ENCODE measurements around the gene CCDC91. TPM values are rescaled to one million over a fixed set of nuclear protein-coding genes. Genes with fewer than 3 reads are reported as not detected.
"Not testable (repeated sequence)": the region's sequence is repeated elsewhere in the genome, so short reads cannot be mapped to it uniquely, and the experiment has no call there.

The CCDC91 gene
- total and polyA plus RNA-seq, 2 donors, result 34.7 to 60.2 TPM

DNA sequence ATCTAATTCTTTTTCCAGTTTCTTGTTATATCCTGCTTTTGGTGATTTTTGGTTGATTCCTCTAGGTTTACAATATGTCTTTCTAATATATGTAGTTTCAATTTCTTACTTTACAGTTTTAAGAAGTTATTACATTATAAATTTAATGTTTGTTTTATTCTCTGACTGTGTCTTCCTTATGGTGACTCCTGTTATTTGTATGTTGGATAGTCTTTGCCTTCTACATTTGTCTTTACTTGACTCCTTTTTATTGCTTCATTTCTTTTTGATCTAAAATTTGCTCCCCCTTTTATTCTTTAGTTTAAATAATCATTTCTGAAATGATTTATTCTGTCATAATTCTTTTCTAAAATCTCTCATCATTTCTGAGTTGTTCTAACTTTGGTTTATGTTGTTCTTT is 125.8 kb downstream of the CCDC91 start:
- Histone ChIP-seq H3K4me3 (ENCODE audit: low read length in 2 of 2) (no peak overlapping the region), H3K27me3 (ENCODE audit: control insufficient read depth in 2 of 2, insufficient read depth in 1 of 2, low read length in 1 of 2) (no peaks in the 10 kb centered on the region), H3K36me3 (ENCODE audit: control insufficient read depth in 2 of 2, insufficient read depth in 2 of 2, low read length in 1 of 2) (peaks cover 0 to 2% of the 10 kb centered on the region in 2 donors), H3K27ac (ENCODE audit: low read depth in 1 of 2, low read length in 1 of 2) (no peak overlapping the region), H3K4me1 (ENCODE audit: control insufficient read depth in 2 of 2, insufficient read depth in 2 of 2, low read length in 2 of 2) (peaks cover 0 to 3% of the 10 kb centered on the region in 2 donors), H3K9me3 (ENCODE audit: control insufficient read depth in 2 of 2, insufficient read depth in 1 of 2, low read length in 1 of 2) (no peaks in the 10 kb centered on the region)
- DNase-seq (ENCODE audit: low read depth in 6 of 9, low spot score in 9 of 9), result no peak

GRCh38 chr12:28318273-28318672 is 128.0 kb downstream of the CCDC91 start:
- no peak for DNase-seq (ENCODE audit: low read depth in 6 of 9, low spot score in 9 of 9)
- H3K9me3 ChIP-seq (ENCODE audit: control insufficient read depth in 2 of 2, insufficient read depth in 1 of 2, low read length in 1 of 2), result no peaks in the 10 kb centered on the region
- no peak overlapping the region for H3K27ac ChIP-seq (ENCODE audit: low read depth in 1 of 2, low read length in 1 of 2)
- H3K4me3 ChIP-seq (ENCODE audit: low read length in 2 of 2), result no peak overlapping the region
- H3K4me1 ChIP-seq (ENCODE audit: control insufficient read depth in 2 of 2, insufficient read depth in 2 of 2, low read length in 2 of 2), result peaks cover 0 to 3% of the 10 kb centered on the region in 2 donors
- 97% methylated on average over 3 of the region's 3 CpGs for WGBS
- no peaks in the 10 kb centered on the region for H3K27me3 ChIP-seq (ENCODE audit: control insufficient read depth in 2 of 2, insufficient read depth in 1 of 2, low read length in 1 of 2)
- H3K36me3 ChIP-seq (ENCODE audit: control insufficient read depth in 2 of 2, insufficient read depth in 2 of 2, low read length in 1 of 2), result no peaks in the 10 kb centered on the region

DNA sequence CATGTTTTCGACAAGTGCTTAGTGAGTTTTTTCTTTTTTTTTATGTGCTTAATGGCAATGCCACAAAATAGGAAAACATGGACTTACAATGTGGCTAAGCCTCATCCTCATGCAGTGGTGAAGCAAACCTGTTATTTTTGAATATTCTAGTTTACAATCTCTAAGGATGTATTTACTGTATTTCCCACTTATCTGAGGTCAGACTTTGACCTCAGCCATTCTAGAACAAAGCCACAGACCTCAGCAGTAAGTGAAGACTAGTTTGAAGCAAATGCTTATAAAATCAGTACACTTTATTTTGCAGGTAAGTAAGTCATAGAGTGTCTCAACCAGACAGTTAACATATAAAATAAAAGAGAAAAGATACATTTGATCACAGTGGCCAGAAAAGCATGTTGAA is 130.1 kb downstream of the CCDC91 start:
- Histone ChIP-seq H3K9me3 (ENCODE audit: control insufficient read depth in 2 of 2, insufficient read depth in 1 of 2, low read length in 1 of 2) (no peaks in the 10 kb centered on the region), H3K27me3 (ENCODE audit: control insufficient read depth in 2 of 2, insufficient read depth in 1 of 2, low read length in 1 of 2) (no peaks in the 10 kb centered on the region), H3K36me3 (ENCODE audit: control insufficient read depth in 2 of 2, insufficient read depth in 2 of 2, low read length in 1 of 2) (no peaks in the 10 kb centered on the region), H3K4me1 (ENCODE audit: control insufficient read depth in 2 of 2, insufficient read depth in 2 of 2, low read length in 2 of 2) (no peaks in the 10 kb centered on the region), H3K27ac (ENCODE audit: low read depth in 1 of 2, low read length in 1 of 2) (no peak overlapping the region), H3K4me3 (ENCODE audit: low read length in 2 of 2) (no peak overlapping the region)
- WGBS, result 99% methylated on average over 1 of the region's 1 CpG
- no peak for DNase-seq (ENCODE audit: low read depth in 6 of 9, low spot score in 9 of 9)

- 94% methylated on average over 4 of the region's 4 CpGs for WGBS
- DNase-seq (ENCODE audit: low read depth in 6 of 9, low spot score in 9 of 9), result no peak
- Histone ChIP-seq H3K27ac (ENCODE audit: low read depth in 1 of 2, low read length in 1 of 2) (no peak overlapping the region), H3K9me3 (ENCODE audit: control insufficient read depth in 2 of 2, insufficient read depth in 1 of 2, low read length in 1 of 2) (no peaks in the 10 kb centered on the region), H3K27me3 (ENCODE audit: control insufficient read depth in 2 of 2, insufficient read depth in 1 of 2, low read length in 1 of 2) (no peaks in the 10 kb centered on the region), H3K4me1 (ENCODE audit: control insufficient read depth in 2 of 2, insufficient read depth in 2 of 2, low read length in 2 of 2) (no peaks in the 10 kb centered on the region), H3K4me3 (ENCODE audit: low read length in 2 of 2) (no peak overlapping the region), H3K36me3 (ENCODE audit: control insufficient read depth in 2 of 2, insufficient read depth in 2 of 2, low read length in 1 of 2) (no peaks in the 10 kb centered on the region)
Observed at GRCh38 chr12:28327722-28328121, 137.5 kb downstream of the CCDC91 start.

DNA sequence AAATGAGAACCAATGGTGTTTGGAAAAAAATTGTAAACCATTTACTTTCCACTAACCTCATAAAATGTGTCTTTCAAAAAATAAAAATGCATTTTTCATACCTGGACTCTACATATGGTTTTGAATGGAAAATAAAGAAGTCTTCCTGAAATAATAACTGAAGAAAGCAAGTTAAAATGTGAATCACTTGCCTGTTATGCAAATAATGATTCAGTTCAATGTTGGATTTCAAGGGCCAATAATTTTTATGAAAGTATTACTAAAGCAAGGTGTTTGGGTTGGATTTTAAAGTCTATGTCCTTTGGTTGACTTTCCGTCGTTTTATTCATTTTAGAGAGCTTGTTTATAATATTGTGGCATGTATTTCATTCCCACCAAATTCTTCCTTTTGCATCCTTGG is 138.7 kb downstream of the CCDC91 start:
- no peak for DNase-seq (ENCODE audit: low read depth in 6 of 9, low spot score in 9 of 9)
- Histone ChIP-seq H3K27me3 (ENCODE audit: control insufficient read depth in 2 of 2, insufficient read depth in 1 of 2, low read length in 1 of 2) (no peaks in the 10 kb centered on the region), H3K4me3 (ENCODE audit: low read length in 2 of 2) (no peak overlapping the region), H3K27ac (ENCODE audit: low read depth in 1 of 2, low read length in 1 of 2) (no peak overlapping the region), H3K36me3 (ENCODE audit: control insufficient read depth in 2 of 2, insufficient read depth in 2 of 2, low read length in 1 of 2) (no peaks in the 10 kb centered on the region), H3K4me1 (ENCODE audit: control insufficient read depth in 2 of 2, insufficient read depth in 2 of 2, low read length in 2 of 2) (no peaks in the 10 kb centered on the region), H3K9me3 (ENCODE audit: control insufficient read depth in 2 of 2, insufficient read depth in 1 of 2, low read length in 1 of 2) (no peaks in the 10 kb centered on the region)
- 97% methylated on average over 2 of the region's 2 CpGs for WGBS

GRCh38 chr12:28329727-28330126 is 139.5 kb downstream of the CCDC91 start:
- not testable (repeated sequence) for H3K27ac ChIP-seq (ENCODE audit: low read depth in 1 of 2, low read length in 1 of 2); DNase-seq (ENCODE audit: low read depth in 6 of 9, low spot score in 9 of 9); H3K36me3 ChIP-seq (ENCODE audit: control insufficient read depth in 2 of 2, insufficient read depth in 2 of 2, low read length in 1 of 2); H3K9me3 ChIP-seq (ENCODE audit: control insufficient read depth in 2 of 2, insufficient read depth in 1 of 2, low read length in 1 of 2); H3K4me1 ChIP-seq (ENCODE audit: control insufficient read depth in 2 of 2, insufficient read depth in 2 of 2, low read length in 2 of 2); H3K4me3 ChIP-seq (ENCODE audit: low read length in 2 of 2); H3K27me3 ChIP-seq (ENCODE audit: control insufficient read depth in 2 of 2, insufficient read depth in 1 of 2, low read length in 1 of 2)
- WGBS, result over 99% methylated on average over 2 of the region's 2 CpGs

DNA sequence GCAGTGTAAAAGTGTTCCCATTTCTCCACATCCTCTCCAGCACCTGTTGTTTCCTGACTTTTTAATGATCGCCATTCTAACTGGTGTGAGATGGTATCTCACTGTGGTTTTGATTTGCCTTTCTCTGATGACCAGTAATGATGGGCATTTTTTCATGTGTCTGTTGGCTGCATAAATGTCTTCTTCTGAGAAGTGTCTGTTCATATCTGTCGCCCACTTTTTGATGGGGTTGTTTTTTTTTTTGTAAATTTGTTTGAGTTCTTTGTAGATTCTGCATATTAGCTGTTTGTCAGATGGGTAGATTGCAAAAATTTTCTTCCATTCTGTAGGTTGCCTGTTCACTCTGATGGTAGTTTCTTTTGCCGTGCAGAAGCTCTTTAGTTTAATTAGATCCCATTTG is 140.0 kb downstream of the CCDC91 start:
- not testable (repeated sequence) for DNase-seq (ENCODE audit: low read depth in 6 of 9, low spot score in 9 of 9); H3K4me1 ChIP-seq (ENCODE audit: control insufficient read depth in 2 of 2, insufficient read depth in 2 of 2, low read length in 2 of 2); H3K27me3 ChIP-seq (ENCODE audit: control insufficient read depth in 2 of 2, insufficient read depth in 1 of 2, low read length in 1 of 2); H3K36me3 ChIP-seq (ENCODE audit: control insufficient read depth in 2 of 2, insufficient read depth in 2 of 2, low read length in 1 of 2); H3K4me3 ChIP-seq (ENCODE audit: low read length in 2 of 2); H3K27ac ChIP-seq (ENCODE audit: low read depth in 1 of 2, low read length in 1 of 2); H3K9me3 ChIP-seq (ENCODE audit: control insufficient read depth in 2 of 2, insufficient read depth in 1 of 2, low read length in 1 of 2)
- 96% methylated on average over 3 of the region's 3 CpGs for WGBS

DNA sequence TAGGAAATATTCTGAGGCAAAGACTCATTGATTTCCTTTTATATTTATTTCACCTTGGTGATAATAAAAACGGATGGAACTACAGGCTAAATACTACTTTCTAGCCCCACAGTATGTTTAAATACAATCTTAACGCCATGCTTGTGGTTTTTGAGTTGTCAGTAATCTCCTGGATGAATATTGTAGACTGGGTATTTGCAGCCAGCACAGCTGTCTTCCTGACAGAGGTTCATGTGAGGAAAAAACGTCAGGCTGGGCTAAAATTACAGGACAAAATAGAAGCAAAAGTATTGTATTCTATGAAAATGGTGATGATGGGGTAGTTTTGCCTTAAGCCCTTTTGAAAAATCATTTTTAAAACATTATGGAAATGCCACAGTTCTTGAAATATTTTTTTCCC is 140.9 kb downstream of the CCDC91 start:
- WGBS, result 37% methylated on average over 3 of the region's 3 CpGs
- H3K9me3 ChIP-seq (ENCODE audit: control insufficient read depth in 2 of 2, insufficient read depth in 1 of 2, low read length in 1 of 2), result no peaks in the 10 kb centered on the region
- H3K4me3 ChIP-seq (ENCODE audit: low read length in 2 of 2), result no peak overlapping the region
- H3K4me1 ChIP-seq (ENCODE audit: control insufficient read depth in 2 of 2, insufficient read depth in 2 of 2, low read length in 2 of 2), result no peaks in the 10 kb centered on the region
- DNase-seq (ENCODE audit: low read depth in 6 of 9, low spot score in 9 of 9), result no peak
- H3K27me3 ChIP-seq (ENCODE audit: control insufficient read depth in 2 of 2, insufficient read depth in 1 of 2, low read length in 1 of 2), result no peaks in the 10 kb centered on the region
- no peak overlapping the region for H3K27ac ChIP-seq (ENCODE audit: low read depth in 1 of 2, low read length in 1 of 2)
- H3K36me3 ChIP-seq (ENCODE audit: control insufficient read depth in 2 of 2, insufficient read depth in 2 of 2, low read length in 1 of 2), result no peaks in the 10 kb centered on the region

DNA sequence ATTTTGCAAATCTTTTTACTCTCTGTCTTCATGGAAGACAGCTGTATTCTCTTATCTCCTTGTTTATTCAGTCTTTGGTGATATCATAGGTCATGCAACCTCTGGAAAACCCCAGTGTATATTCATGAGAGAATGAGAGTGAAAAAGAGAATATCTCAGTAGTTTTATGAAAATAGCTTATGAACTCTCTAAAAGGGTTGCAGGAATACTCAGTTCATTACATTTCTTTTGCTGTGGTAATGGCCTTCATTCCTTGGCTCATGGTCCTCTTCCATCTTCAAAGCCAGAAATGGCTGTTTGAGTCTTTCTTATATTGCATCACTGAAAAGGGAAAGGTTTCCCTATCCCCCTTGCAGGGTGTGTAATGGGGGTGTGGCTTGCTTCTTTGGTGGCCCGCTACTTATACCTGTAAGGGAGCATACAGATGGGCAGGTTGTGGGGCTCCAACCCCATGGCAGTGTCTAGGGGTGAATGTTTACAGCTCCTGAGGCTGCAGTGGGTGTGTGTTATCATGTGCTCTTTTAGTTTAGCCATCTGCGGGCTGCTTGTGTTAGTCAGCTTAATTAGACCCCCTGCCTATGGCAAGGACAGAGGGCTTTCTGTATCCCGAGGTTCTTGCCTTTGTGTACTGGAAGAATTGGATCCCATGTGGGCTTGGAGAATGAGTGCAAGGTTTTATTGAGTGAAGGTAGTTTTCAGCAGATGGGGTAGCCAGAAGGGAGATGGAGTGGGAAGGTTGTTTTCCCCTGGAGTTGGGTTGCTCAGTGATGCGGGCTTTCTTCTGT is 150.2 kb downstream of the CCDC91 start:
- H3K36me3 ChIP-seq (ENCODE audit: control insufficient read depth in 2 of 2, insufficient read depth in 2 of 2, low read length in 1 of 2), result peaks cover 0 to 3% of the 10 kb centered on the region in 2 donors
- H3K4me1 ChIP-seq (ENCODE audit: control insufficient read depth in 2 of 2, insufficient read depth in 2 of 2, low read length in 2 of 2), result no peaks in the 10 kb centered on the region
- no peak for DNase-seq (ENCODE audit: low read depth in 6 of 9, low spot score in 9 of 9)
- no peak overlapping the region for H3K4me3 ChIP-seq (ENCODE audit: low read length in 2 of 2)
- H3K27ac ChIP-seq (ENCODE audit: low read depth in 1 of 2, low read length in 1 of 2), result no peak overlapping the region
- H3K9me3 ChIP-seq (ENCODE audit: control insufficient read depth in 2 of 2, insufficient read depth in 1 of 2, low read length in 1 of 2), result no peaks in the 10 kb centered on the region
- H3K27me3 ChIP-seq (ENCODE audit: control insufficient read depth in 2 of 2, insufficient read depth in 1 of 2, low read length in 1 of 2), result no peaks in the 10 kb centered on the region
- WGBS, result 72% methylated on average over 4 of the region's 4 CpGs

Data from thymus (tissue), 11 donors.